HTERT RPE-1 (cell line): ENCODE results near the gene PGF.

Experiments
- in situ Hi-C: fragments of 300-500 bp; cut with MboI; formaldehyde crosslinking; loops from 4 replicates; pipeline ENCODE4 v1.14.3; 2020; ENCODE audit warnings: low sequenced_read_pairs

The PGF gene

DNA sequence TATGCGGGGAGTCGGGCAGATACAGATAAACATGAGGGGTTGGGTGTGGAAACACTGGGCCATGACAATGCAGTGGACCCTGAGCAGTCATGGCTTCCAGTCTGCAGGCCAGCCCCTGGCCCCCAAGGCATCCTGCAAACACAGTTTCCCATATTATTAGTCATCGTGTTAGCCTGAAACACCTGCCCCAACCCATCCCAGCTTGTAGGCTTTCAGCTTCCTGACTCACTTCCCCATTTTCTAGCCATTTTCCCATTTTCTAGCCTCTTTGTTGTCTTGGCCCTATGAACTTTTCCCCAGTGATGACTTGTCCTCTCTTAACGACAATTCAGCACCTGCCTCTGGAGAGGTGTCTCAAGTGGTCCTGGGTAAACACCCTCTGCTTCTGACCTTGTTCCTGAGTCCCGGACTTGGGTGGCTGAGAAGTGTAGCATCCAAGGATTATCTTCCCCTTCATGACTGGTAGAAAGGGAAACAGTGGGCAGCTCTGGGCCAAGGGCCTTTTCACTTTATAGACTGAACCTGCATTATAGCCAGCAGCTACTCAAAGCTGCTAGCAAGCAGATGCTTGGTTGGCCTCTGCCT lies 4.3 kb upstream of the PGF start:
- in situ Hi-C loops = no loop called here

GRCh38 chr14:74956280-74957072 lies 1.1 kb upstream of the PGF start:
- in situ Hi-C loops = no loop called here

GRCh38 chr14:74956027-74956279 lies 556 bp upstream of the PGF start:
- in situ Hi-C loops = no loop called here

GRCh38 chr14:74954947-74955228 lies 509 bp downstream of the PGF start:
- in situ Hi-C loops = no loop called here

DNA sequence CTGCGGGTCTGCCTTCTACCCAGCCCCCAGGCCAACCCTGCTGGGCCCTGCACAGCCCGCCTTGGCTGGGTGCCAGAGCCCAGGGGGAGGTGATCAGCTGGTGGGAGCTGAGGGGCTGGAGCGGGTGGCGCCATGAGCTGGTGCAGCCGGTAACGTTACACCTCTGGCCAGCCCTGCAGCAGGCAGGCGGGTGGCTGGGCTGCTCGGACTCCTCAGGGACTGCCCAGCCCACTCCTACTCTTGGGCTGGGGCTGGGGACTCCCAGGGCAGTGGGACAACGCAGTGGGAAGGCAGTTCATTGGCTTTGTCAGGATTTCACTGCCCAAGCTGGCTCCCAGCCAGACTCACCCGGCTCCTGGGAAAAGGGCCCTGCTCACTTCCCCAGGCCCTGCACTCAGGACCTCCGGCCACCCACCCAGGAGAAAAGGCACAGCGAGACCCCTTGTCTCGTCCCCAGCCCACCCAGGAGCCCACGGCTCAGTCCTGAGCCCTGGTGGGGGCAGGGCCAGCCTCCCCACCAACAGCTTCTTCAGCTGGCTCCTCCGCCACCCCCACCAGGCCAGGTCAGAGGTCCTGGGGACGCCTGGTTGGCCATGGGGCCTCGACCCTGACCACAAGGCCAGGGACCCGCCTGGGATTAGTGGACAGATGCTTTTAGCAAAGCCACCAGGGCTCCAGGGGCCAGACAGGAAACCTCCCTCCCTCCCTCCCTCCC lies 1.0 kb downstream of the PGF start:
- in situ Hi-C loops = no loop called here

DNA sequence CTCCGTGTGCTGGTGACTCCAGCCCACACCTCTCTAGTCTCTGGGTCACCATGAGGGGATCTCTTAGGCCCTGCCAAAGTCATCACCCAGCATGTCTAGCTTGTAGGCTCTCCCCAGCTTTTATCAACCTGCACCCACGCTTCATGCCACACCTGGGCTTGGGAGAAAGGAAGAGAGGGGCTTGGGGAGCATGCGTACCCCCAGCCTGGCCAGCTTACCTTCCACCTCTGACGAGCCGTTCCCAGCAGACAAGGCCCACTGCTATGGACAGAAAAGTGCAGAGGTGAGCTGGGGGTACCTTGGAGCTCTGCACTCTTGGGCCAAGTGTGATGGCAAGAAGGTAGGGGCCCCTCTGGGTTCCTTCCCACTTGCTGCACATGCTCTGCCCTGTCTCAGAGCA lies 1.7 kb downstream of the PGF start:
- in situ Hi-C loops = no loop called here

GRCh38 chr14:74952697-74953484 lies 2.5 kb downstream of the PGF start:
- in situ Hi-C loops = no loop called here

DNA sequence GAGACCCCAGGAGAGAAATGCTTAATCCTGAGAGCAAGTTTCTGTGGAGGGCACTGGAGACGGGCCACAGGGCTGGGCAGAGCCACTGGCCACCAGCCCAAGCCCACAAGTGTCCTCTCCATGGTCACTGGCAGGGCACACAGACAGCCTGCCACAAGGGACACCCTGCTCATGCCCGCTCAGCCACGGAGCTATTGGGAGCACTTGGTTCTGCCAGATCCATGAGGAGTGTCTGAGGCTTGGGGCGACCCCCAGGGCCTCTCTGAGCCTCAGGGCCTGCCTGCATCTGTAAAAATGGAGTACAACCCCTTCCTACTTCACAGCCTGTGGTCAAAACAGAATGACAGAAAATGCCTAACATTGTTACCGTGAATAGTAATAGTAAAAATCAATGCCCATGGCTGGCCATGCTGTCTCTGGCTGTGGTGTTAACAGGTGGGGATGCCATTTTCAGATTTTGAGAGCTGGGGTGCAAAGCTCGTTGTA lies 3.2 kb downstream of the PGF start:
- in situ Hi-C loops = no loop called here

- in situ Hi-C loops = no loop called here
Observed at GRCh38 chr14:74951443-74952179, 3.8 kb downstream of the PGF start.

DNA sequence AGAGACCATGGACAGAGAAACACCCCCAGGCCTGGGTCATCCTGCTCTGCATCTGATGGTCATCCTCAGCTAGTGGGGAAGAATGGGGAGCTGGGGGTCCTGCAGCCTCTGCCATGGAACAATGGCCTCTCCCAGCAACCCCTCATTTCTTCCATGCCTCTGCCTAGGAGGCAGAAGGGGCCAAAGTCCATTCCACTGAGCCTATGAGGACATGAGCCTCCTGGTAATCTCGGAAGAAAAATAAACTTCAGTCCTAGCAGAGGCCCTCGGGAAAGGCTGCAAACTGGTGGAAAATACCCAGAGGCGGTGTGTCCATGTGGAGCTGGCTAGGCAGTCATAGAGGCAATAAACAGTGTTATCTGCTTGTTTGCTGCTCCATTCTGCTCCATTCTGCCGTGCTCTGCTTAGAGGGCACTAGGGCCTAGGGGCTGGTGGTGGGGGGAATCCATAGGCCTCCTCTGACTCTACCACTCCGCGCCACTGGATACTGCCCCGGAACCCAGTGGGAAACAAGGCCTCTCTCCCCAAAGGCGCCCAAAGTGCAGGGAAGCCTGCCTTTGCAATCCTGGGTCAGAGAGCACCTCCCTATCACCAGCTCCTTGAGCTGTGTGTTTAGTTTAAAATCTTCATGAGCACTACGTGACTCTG lies 4.5 kb downstream of the PGF start:
- in situ Hi-C loops = no loop called here

- in situ Hi-C loops = no loop called here
Observed at GRCh38 chr14:74949859-74950573, 5.4 kb downstream of the PGF start.

DNA sequence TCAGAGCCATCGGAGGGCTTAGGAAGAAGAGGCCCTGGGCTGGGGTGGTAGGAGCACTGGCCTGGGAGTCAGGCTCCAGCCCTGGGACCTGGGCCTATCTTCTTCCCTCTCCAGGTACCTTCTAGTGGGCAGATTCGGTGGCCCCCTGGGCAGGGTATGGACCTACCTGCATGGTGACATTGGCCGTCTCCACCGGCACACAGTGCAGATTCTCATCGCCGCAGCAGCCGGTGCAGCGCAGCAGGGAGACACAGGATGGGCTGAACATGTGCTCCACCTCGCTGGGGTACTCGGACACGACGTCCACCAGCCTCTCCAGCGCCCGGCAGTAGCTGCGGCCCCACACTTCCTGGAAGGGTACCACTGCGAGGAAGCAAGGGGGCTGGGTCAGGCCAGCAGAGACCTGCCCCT lies 6.2 kb downstream of the PGF start:
- in situ Hi-C loops = no loop called here

DNA sequence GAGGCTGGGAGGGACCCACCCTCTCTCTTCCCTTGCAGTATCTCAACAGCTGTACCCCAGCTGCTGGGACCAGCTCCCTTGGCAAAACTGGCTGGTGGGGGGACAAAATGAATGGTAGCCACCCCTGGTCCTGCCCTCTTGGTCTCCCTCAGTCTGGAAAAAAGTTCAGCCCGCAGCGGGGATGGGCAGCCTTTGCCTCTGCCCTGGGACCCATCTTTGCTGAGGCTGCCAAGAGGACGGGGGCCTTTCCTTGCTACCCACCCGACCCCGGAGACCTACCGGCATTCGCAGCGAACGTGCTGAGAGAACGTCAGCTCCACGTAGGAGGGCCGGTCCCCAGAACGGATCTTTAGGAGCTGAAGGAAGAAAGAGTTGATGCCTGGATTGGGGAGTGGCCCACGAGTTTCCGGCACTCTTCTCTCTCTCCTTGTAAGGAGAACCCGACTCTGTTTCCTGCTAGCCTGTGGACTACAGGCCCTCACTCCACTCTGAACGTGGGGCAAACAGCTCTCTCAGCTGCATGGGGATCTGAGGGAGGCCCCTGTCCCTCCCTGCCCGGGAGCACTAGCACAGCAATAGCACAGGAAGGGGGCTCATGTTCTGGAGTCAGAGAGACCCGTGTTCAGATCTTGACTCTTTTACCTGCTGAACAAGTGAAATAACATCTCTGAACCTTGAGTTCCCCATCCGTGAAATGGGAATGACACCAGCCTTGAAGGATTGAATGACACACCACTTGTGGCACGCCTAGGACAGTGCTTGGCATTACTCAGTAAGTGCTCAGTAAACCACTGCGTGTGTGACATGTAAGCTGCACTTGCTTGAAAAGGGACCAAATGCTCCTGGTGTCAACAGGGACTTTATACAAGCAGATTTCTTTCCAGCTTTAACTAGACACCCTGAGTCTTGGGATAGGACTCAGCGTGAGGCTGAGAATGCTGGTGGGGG lies 6.9 kb downstream of the PGF start:
- in situ Hi-C loops = no loop called here

DNA sequence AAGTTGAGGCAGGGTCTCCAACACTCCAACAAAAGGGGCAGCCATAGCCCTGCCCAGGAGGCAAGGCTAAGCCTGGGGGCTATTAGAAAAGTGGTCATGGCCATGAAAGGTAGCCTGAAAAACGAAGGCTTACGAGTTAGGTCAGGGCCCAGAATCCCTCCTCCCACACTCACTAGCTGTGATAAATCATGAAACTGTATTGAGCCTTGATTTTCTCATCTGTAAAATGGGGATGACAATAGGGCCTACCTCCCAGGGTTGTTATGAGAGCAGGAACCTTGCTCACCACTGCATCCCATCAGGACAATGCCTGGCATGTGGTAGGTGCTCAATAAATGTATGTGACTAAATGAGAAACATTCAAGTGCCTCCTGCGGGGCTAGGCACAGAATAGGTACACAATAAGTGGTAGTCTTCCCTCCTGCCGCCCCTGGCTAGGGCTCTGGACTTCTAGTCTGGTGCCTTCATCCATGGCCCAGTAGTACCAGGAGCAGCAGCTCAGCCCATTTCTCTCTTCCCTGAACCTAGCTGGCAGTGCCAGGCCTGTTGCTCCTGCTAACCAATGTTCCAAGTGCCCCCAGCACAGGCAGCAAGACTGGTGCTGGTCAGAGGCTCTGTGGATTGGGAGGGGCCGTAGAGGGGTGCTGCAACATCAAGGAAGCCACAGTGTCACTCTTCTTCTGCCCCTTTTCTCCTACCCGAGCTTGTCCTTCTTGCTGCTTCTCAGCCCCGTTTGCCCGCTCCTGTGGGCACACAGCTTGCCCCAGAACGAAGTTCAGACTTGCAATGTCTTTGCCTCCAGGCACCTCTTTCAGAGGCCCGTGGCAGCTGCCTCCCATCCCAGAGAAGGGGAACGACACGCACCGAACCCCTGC lies 7.8 kb downstream of the PGF start:
- in situ Hi-C loops = no loop called here

GRCh38 chr14:74946659-74947281 lies 8.6 kb downstream of the PGF start:
- in situ Hi-C loops = no loop called here

DNA sequence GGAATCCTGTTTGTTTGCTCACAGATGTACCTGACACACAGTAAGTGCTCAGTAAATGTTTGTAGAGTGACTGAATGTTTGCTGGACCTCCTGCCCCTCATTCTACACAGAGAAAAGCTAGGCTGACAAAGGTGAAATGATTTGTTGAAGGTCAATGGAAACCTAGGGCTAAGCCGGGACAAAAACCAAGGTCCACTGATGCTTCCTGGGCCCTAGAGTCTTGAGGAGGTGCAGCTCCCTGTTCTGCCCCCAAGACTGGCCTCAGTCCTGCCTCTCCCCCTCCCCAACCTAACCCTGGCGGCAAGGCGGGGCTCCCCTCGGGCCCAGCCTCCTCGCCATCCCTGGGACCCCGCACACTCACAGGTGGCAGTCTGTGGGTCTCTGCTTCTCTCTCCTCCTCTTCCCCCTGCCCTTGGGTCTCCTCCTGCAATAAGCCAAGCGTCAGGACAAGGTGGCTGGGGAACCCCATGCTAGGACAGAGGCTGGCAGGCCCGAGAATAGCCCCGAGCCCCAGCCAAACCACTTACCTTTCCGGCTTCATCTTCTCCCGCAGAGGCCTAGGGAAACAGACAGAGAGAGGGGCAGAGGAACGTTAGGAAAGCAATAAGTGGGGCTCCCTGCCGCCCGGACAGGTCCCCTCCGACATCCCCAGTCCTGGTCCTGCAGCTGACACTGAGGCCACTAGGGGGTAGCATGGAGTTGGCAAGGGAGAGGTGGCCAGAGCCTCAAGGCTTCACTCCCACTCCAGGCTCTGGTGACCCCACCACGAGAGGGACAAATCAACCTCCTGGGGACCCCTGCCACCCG lies 9.3 kb downstream of the PGF start:
- in situ Hi-C loops = no loop called here
